ENCODE measurements around the gene NUDT13. TPM values are rescaled to one million over a fixed set of nuclear protein-coding genes. Genes with fewer than 3 reads are reported as not detected.

NUDT13 gene
- 1 to 10 TPM; 1.2 TPM for total RNA-seq

GRCh38 chr10:73110345-73110849 lies at the start of gene NUDT13:
TSS of gene NUDT13 (plus strand) at chr10:73110455. CDS start at chr10:73114366, 3,911 bp downstream.
- peaks cover 14% of the 10 kb centered on the region for H3K4me1 Mint-ChIP-seq
- CTCF ChIA-PET = interaction anchor here (2.5 to 4.1 kb wide), 2 partner anchors 12 to 49 kb away, joined by 11 to 35 read pairs; partner anchors contain the start of gene P4HA1
- ATAC-seq (peak; percentile 74), DNase-seq (peak; percentile 63)
- peak within 1 kb of the TSS; percentile 86 for H3K27ac Mint-ChIP-seq
- H3K27me3 Mint-ChIP-seq = no peaks in the 10 kb centered on the region
- H3K9me3 Mint-ChIP-seq (ENCODE audit: low read depth) = peaks cover 4% of the 10 kb centered on the region
- peaks cover 29% of the 10 kb centered on the region for H3K36me3 Mint-ChIP-seq
- H3K4me3 Mint-ChIP-seq = peak within 1 kb of the TSS; percentile 81

GRCh38 chr10:73060738-73061635 lies 49.3 kb upstream of the NUDT13 start:
- Mint-ChIP-seq H3K27ac (peak overlapping the region; percentile 65), H3K27me3 (no peaks in the 10 kb centered on the region), H3K36me3 (peaks cover 27% of the 10 kb centered on the region), H3K4me3 (no peak overlapping the region), H3K9me3 (ENCODE audit: low read depth) (no peaks in the 10 kb centered on the region), H3K4me1 (peaks cover 15% of the 10 kb centered on the region)
- ATAC-seq (peak; percentile 72), DNase-seq (no peak)
- CTCF ChIA-PET = interaction anchor here (0.8 to 2.6 kb wide), 14 partner anchors 9 to 696 kb away, joined by 3 to 14 read pairs (median 3); partner anchors contain the start of gene P4HA1

- Mint-ChIP-seq H3K4me1 (peaks cover 15% of the 10 kb centered on the region), H3K4me3 (no peak overlapping the region), H3K27ac (no peak overlapping the region), H3K36me3 (peaks cover 26% of the 10 kb centered on the region), H3K9me3 (ENCODE audit: low read depth) (no peaks in the 10 kb centered on the region), H3K27me3 (no peaks in the 10 kb centered on the region)
- CTCF ChIA-PET = interaction anchor here (0.8 to 2.6 kb wide), 14 partner anchors 9 to 697 kb away, joined by 3 to 14 read pairs (median 3); partner anchors contain the start of gene P4HA1
- no peak for DNase-seq
- ATAC-seq = no peak
These were observed 48.5 kb upstream of the NUDT13 start for GRCh38 chr10:73061743-73062142.

GRCh38 chr10:73065441-73065840 lies 44.8 kb upstream of the NUDT13 start:
- Mint-ChIP-seq H3K4me1 (peaks cover 9% of the 10 kb centered on the region), H3K4me3 (no peak overlapping the region), H3K36me3 (peaks cover 33% of the 10 kb centered on the region), H3K9me3 (ENCODE audit: low read depth) (no peaks in the 10 kb centered on the region), H3K27me3 (no peaks in the 10 kb centered on the region), H3K27ac (no peak overlapping the region)
- ATAC-seq (no peak), DNase-seq (no peak)
- CTCF ChIA-PET = no interaction called here

- H3K36me3 Mint-ChIP-seq = peaks cover 33% of the 10 kb centered on the region
- no peaks in the 10 kb centered on the region for H3K27me3 Mint-ChIP-seq
- DNase-seq = no peak
- peaks cover 14% of the 10 kb centered on the region for H3K4me1 Mint-ChIP-seq
- no peak overlapping the region for H3K27ac Mint-ChIP-seq
- H3K9me3 Mint-ChIP-seq (ENCODE audit: low read depth) = no peaks in the 10 kb centered on the region
- ATAC-seq = no peak
- CTCF ChIA-PET = interaction anchor here (1.3 kb wide), 1 partner anchor 86 kb away, joined by 4 read pairs; no protein-coding TSS in a partner anchor
- no peak overlapping the region for H3K4me3 Mint-ChIP-seq
These were observed 36.6 kb upstream of the NUDT13 start for GRCh38 chr10:73073627-73074026.

GRCh38 chr10:73075829-73076228 lies 34.4 kb upstream of the NUDT13 start:
- Mint-ChIP-seq H3K27me3 (no peaks in the 10 kb centered on the region), H3K36me3 (peaks cover 31% of the 10 kb centered on the region), H3K4me1 (peaks cover 20% of the 10 kb centered on the region), H3K9me3 (ENCODE audit: low read depth) (no peaks in the 10 kb centered on the region), H3K4me3 (no peak overlapping the region), H3K27ac (no peak overlapping the region)
- ATAC-seq (no peak), DNase-seq (no peak)
- CTCF ChIA-PET = interaction anchor here (4.1 kb wide), 1 partner anchor 19 kb away, joined by 22 read pairs; no protein-coding TSS in a partner anchor

- peaks cover 24% of the 10 kb centered on the region for H3K36me3 Mint-ChIP-seq
- ATAC-seq (peak; percentile 84), DNase-seq (no peak)
- H3K9me3 Mint-ChIP-seq (ENCODE audit: low read depth) = no peaks in the 10 kb centered on the region
- H3K27me3 Mint-ChIP-seq = no peaks in the 10 kb centered on the region
- peak overlapping the region; percentile 51 for H3K4me3 Mint-ChIP-seq
- CTCF ChIA-PET = interaction anchor here (4.1 kb wide), 1 partner anchor 19 kb away, joined by 22 read pairs; no protein-coding TSS in a partner anchor
- H3K27ac Mint-ChIP-seq = peak overlapping the region; percentile 81
- H3K4me1 Mint-ChIP-seq = peaks cover 20% of the 10 kb centered on the region
These were observed 33.7 kb upstream of the NUDT13 start for GRCh38 chr10:73076360-73077183.

- ATAC-seq = no peak
- CTCF ChIA-PET = interaction anchor here (1.4 kb wide), 1 partner anchor 15 kb away, joined by 4 read pairs; no protein-coding TSS in a partner anchor
- no peaks in the 10 kb centered on the region for H3K9me3 Mint-ChIP-seq (ENCODE audit: low read depth)
- H3K4me3 Mint-ChIP-seq = no peak overlapping the region
- H3K27ac Mint-ChIP-seq = no peak overlapping the region
- H3K4me1 Mint-ChIP-seq = peaks cover 25% of the 10 kb centered on the region
- DNase-seq = no peak
- H3K36me3 Mint-ChIP-seq = peaks cover 15% of the 10 kb centered on the region
- H3K27me3 Mint-ChIP-seq = no peaks in the 10 kb centered on the region
These were observed 30.3 kb upstream of the NUDT13 start for GRCh38 chr10:73079779-73080541.

GRCh38 chr10:73083221-73083620 lies 27.0 kb upstream of the NUDT13 start:
- Mint-ChIP-seq H3K36me3 (peaks cover 18% of the 10 kb centered on the region), H3K4me3 (no peak overlapping the region), H3K27me3 (no peaks in the 10 kb centered on the region), H3K4me1 (peaks cover 18% of the 10 kb centered on the region), H3K9me3 (ENCODE audit: low read depth) (no peaks in the 10 kb centered on the region), H3K27ac (no peak overlapping the region)
- ATAC-seq (no peak), DNase-seq (no peak)
- CTCF ChIA-PET = interaction anchor here (1.5 kb wide), 1 partner anchor 12 kb away, joined by 5 read pairs; no protein-coding TSS in a partner anchor

GRCh38 chr10:73084209-73084608 lies 26.0 kb upstream of the NUDT13 start:
- Mint-ChIP-seq H3K27me3 (no peaks in the 10 kb centered on the region), H3K27ac (no peak overlapping the region), H3K36me3 (peaks cover 18% of the 10 kb centered on the region), H3K4me1 (peaks cover 23% of the 10 kb centered on the region), H3K9me3 (ENCODE audit: low read depth) (no peaks in the 10 kb centered on the region), H3K4me3 (no peak overlapping the region)
- CTCF ChIA-PET = interaction anchor here (1.5 kb wide), 1 partner anchor 11 kb away, joined by 5 read pairs; no protein-coding TSS in a partner anchor
- DNase-seq (no peak), ATAC-seq (no peak)

GRCh38 chr10:73086816-73087215 lies 23.4 kb upstream of the NUDT13 start:
- Mint-ChIP-seq H3K27me3 (no peaks in the 10 kb centered on the region), H3K36me3 (peaks cover 14% of the 10 kb centered on the region), H3K9me3 (ENCODE audit: low read depth) (no peaks in the 10 kb centered on the region), H3K4me1 (peaks cover 21% of the 10 kb centered on the region), H3K4me3 (no peak overlapping the region), H3K27ac (no peak overlapping the region)
- no peak for ATAC-seq
- CTCF ChIA-PET = interaction anchor here (0.7 kb wide), 2 partner anchors 178 to 397 kb away, joined by 3 read pairs; no protein-coding TSS in a partner anchor
- no peak for DNase-seq

- CTCF ChIA-PET = interaction anchor here (1.5 kb wide), 1 partner anchor 26 kb away, joined by 4 read pairs; no protein-coding TSS in a partner anchor
- Mint-ChIP-seq H3K27me3 (no peaks in the 10 kb centered on the region), H3K9me3 (ENCODE audit: low read depth) (no peaks in the 10 kb centered on the region), H3K36me3 (peaks cover 12% of the 10 kb centered on the region), H3K27ac (no peak overlapping the region), H3K4me3 (no peak overlapping the region), H3K4me1 (peaks cover 24% of the 10 kb centered on the region)
- ATAC-seq (no peak), DNase-seq (no peak)
These were observed 22.0 kb upstream of the NUDT13 start for GRCh38 chr10:73088304-73088703.
